WTC11 (cell line): ENCODE data around the gene C5orf15.

ENCODE experiments used
- ARID4B ChIP-seq: sonication (generic); formaldehyde crosslinking; IDR thresholded peaks from 2 replicates; pipeline ENCODE4 v1.8.0; 2023; ENCODE audit warnings: missing genetic modification reagents, mild to moderate bottlenecking, borderline replicate concordance
- E2F1 ChIP-seq: sonication (generic); formaldehyde crosslinking; IDR thresholded peaks from 2 replicates; pipeline ENCODE4 v1.8.0; 2022; ENCODE audit warnings: mild to moderate bottlenecking, missing genetic modification reagents
- EMX1 ChIP-seq: fragments of 250-450 bp; sonication (Bioruptor Pico); IDR thresholded peaks from 2 replicates; pipeline ENCODE4 v1.8.0; 2021; ENCODE audit warnings: mild to moderate bottlenecking
- ESRRA ChIP-seq: sonication (generic); formaldehyde crosslinking; IDR thresholded peaks from 2 replicates; pipeline ENCODE4 v1.8.1; 2022; ENCODE audit warnings: mild to moderate bottlenecking, missing genetic modification reagents, borderline replicate concordance
- FOXJ3 ChIP-seq: sonication (generic); formaldehyde crosslinking; IDR thresholded peaks from 2 replicates; pipeline ENCODE4 v1.9.0; 2021; ENCODE audit warnings: missing genetic modification reagents, mild to moderate bottlenecking, borderline replicate concordance
- JUN ChIP-seq: sonication (generic); formaldehyde crosslinking; IDR thresholded peaks from 2 replicates; pipeline ENCODE4 v1.8.0; 2023; ENCODE audit warnings: mild to moderate bottlenecking, missing genetic modification reagents
- MXD4 ChIP-seq: fragments of 250-450 bp; sonication (Bioruptor Pico); IDR thresholded peaks from 2 replicates; pipeline ENCODE4 v1.8.0; 2021; ENCODE audit warnings: mild to moderate bottlenecking, moderate library complexity, borderline replicate concordance
- USF1 ChIP-seq: sonication (generic); formaldehyde crosslinking; IDR thresholded peaks from 2 replicates; pipeline ENCODE4 v1.8.0; 2022; ENCODE audit warnings: mild to moderate bottlenecking, missing genetic modification reagents
- ZNF138 ChIP-seq: sonication (generic); formaldehyde crosslinking; conservative IDR thresholded peaks from 2 replicates; pipeline ENCODE4 v1.8.1; 2022; ENCODE audit warnings: mild to moderate bottlenecking, moderate library complexity, missing genetic modification reagents
- ZNF232 ChIP-seq: sonication (generic); formaldehyde crosslinking; IDR thresholded peaks from 2 replicates; pipeline ENCODE4 v1.8.0; 2022; ENCODE audit warnings: mild to moderate bottlenecking, missing genetic modification reagents
- ZNF416 ChIP-seq: fragments of 250-450 bp; sonication (Bioruptor Pico); IDR thresholded peaks from 2 replicates; pipeline ENCODE4 v1.9.0; 2021; ENCODE audit warnings: mild to moderate bottlenecking, inconsistent platforms
- TF ChIP-seq, protein P1 (sequence below): fragments of 200-600 bp; IDR thresholded peaks from 2 replicates; pipeline ENCODE4 v1.8.0; 2022; ENCODE audit warnings: antibody characterized with exemption
- TF ChIP-seq, protein P2 (sequence below): sonication (generic); formaldehyde crosslinking; IDR thresholded peaks from 2 replicates; pipeline ENCODE4 v1.8.0; 2022; ENCODE audit warnings: mild to moderate bottlenecking, missing genetic modification reagents
- TF ChIP-seq, protein P3 (sequence below): sonication (generic); formaldehyde crosslinking; IDR thresholded peaks from 2 replicates; pipeline ENCODE4 v1.8.1; 2022; ENCODE audit warnings: low read depth, missing genetic modification reagents, borderline replicate concordance

GRCh38 chr5:133925269-133925668, 43.2 kb downstream of the C5orf15 start:
- TF ChIP-seq, protein P1, sequence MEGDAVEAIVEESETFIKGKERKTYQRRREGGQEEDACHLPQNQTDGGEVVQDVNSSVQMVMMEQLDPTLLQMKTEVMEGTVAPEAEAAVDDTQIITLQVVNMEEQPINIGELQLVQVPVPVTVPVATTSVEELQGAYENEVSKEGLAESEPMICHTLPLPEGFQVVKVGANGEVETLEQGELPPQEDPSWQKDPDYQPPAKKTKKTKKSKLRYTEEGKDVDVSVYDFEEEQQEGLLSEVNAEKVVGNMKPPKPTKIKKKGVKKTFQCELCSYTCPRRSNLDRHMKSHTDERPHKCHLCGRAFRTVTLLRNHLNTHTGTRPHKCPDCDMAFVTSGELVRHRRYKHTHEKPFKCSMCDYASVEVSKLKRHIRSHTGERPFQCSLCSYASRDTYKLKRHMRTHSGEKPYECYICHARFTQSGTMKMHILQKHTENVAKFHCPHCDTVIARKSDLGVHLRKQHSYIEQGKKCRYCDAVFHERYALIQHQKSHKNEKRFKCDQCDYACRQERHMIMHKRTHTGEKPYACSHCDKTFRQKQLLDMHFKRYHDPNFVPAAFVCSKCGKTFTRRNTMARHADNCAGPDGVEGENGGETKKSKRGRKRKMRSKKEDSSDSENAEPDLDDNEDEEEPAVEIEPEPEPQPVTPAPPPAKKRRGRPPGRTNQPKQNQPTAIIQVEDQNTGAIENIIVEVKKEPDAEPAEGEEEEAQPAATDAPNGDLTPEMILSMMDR: no peak
- no peak for TF ChIP-seq USF1 (CRISPR knock-in tag)
- no peak for TF ChIP-seq ESRRA
- no peak for TF ChIP-seq ARID4B (CRISPR knock-in tag)
- no peak for TF ChIP-seq JUN
- TF ChIP-seq ZNF138: no peak
- no peak for TF ChIP-seq ZNF232 (CRISPR knock-in tag)
- no peak for TF ChIP-seq E2F1 (CRISPR knock-in tag)
- TF ChIP-seq ZNF416 (CRISPR knock-in tag): no peak
- no peak for TF ChIP-seq EMX1 (CRISPR knock-in tag)
- TF ChIP-seq FOXJ3 (CRISPR knock-in tag): no peak
- TF ChIP-seq, protein P2, sequence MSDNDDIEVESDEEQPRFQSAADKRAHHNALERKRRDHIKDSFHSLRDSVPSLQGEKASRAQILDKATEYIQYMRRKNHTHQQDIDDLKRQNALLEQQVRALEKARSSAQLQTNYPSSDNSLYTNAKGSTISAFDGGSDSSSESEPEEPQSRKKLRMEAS (CRISPR knock-in tag): no peak
- no peak for TF ChIP-seq MXD4 (CRISPR knock-in tag)
- TF ChIP-seq, protein P3, sequence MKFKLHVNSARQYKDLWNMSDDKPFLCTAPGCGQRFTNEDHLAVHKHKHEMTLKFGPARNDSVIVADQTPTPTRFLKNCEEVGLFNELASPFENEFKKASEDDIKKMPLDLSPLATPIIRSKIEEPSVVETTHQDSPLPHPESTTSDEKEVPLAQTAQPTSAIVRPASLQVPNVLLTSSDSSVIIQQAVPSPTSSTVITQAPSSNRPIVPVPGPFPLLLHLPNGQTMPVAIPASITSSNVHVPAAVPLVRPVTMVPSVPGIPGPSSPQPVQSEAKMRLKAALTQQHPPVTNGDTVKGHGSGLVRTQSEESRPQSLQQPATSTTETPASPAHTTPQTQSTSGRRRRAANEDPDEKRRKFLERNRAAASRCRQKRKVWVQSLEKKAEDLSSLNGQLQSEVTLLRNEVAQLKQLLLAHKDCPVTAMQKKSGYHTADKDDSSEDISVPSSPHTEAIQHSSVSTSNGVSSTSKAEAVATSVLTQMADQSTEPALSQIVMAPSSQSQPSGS (CRISPR knock-in tag): no peak
